22Rv1 (cell line): ENCODE results near the gene VTI1A.

Experiments used
- H3K27ac ChIP-seq: fragments of 450-650 bp; 2 replicates; pipeline ENCODE4 v1.5.1; 2017
- ZFX ChIP-seq: fragments of 450-650 bp; IDR thresholded peaks from 2 replicates; pipeline ENCODE4 v1.6.1; 2017; ENCODE audit warnings: antibody characterized with exemption, borderline replicate concordance
- TF ChIP-seq, protein P1 (sequence below): fragments of 450-650 bp; IDR thresholded peaks from 2 replicates; pipeline ENCODE4 v1.5.1; 2017; ENCODE audit warnings: mild to moderate bottlenecking

Gene VTI1A

DNA sequence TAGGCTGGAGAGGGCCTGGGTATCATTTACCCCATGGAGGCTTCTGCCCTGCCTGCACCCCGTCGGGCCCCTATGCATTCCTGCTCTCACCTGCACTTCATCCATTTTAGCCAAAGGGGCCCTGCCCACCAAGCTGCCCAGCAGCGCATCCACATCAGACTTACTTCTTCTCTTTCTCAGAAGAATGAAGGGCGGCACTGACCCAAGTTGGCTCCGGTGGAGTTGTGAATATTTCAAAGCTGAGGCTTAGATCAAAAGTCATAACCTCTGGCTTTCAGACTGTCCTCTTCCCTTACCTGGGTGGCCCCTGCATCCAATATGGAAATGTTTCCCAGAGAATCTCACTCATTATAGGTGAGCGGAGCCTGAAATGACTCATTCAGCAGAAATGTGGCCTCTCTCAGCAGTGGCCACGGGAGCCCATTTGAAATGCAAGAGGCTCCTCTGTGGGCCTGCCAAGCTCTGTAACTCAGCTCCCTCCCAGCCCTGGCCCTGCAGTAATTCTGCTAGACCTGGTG is 385.4 kb downstream of the VTI1A start:
- TF ChIP-seq, protein P1, sequence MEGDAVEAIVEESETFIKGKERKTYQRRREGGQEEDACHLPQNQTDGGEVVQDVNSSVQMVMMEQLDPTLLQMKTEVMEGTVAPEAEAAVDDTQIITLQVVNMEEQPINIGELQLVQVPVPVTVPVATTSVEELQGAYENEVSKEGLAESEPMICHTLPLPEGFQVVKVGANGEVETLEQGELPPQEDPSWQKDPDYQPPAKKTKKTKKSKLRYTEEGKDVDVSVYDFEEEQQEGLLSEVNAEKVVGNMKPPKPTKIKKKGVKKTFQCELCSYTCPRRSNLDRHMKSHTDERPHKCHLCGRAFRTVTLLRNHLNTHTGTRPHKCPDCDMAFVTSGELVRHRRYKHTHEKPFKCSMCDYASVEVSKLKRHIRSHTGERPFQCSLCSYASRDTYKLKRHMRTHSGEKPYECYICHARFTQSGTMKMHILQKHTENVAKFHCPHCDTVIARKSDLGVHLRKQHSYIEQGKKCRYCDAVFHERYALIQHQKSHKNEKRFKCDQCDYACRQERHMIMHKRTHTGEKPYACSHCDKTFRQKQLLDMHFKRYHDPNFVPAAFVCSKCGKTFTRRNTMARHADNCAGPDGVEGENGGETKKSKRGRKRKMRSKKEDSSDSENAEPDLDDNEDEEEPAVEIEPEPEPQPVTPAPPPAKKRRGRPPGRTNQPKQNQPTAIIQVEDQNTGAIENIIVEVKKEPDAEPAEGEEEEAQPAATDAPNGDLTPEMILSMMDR = no peak
- no peak for TF ChIP-seq ZFX
- no peak overlapping the region for H3K27ac ChIP-seq

DNA sequence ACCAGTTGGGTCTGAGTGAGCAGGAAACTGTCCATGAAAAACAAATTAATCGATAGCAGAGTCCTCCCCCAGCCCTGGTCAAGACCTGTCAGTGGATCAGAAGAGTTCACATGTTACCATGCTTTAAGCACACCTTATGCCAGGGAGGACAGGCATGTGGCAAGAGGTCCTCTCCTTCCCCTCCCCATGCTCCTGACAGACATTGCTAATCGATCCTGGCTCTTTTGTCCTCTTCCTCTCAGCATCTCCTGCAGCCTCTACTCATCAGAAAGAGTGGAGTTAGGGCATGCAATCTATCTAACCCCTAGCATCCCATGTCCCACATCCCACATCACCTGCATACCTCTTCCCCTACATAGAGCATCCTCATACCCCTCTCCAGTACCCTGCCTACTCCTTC is 385.9 kb downstream of the VTI1A start:
- no peak overlapping the region for H3K27ac ChIP-seq
- TF ChIP-seq, protein P1 = no peak
- no peak for TF ChIP-seq ZFX

DNA sequence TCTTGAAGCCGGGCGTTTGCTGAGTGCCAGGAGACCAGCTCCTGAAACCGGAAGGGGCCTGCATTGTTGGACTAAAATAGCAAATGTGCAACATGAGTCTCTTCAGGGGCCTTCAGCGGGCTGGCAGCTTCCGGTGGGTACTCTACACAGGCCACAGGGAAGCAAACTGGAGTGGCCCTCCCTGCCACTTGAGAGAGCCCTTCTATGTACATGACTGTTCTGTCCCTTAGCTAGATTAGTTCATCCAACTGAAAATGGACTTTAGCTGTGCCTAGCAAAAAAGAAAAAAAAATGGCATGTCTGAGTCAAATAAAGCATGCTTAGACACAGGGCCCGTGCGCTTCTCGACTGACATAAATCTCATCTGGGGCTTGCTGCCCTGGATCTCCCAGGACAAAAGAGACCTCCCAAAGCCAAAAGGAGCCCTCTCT is 387.8 kb downstream of the VTI1A start:
- TF ChIP-seq ZFX = no peak
- TF ChIP-seq, protein P1 = no peak
- H3K27ac ChIP-seq = no peak overlapping the region

DNA sequence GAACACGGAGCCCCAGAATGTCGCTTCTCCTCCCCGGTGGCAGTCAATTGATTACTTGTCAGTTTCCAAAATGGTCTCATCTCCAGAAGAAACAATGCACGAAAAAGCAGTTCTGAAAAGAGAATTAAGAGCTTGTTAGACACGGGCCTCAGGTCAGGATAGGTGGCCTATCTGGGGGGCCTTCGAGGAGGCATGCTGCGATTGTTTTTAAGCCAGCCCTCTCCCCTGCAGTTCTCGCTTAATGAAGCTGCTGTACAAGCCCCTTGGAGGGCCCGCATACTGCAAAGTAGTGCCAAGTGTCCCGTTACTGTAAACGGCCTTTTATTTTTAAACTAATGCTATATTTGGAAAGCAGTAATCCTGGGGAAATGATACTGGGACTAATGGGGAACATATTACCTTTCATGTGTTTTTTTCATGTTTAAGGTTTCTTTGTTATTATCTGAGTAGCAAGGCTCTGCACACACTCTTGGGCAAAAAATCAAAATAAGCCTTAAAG is 388.3 kb downstream of the VTI1A start:
- H3K27ac ChIP-seq = no peak overlapping the region
- TF ChIP-seq ZFX = no peak
- TF ChIP-seq, protein P1 = no peak

DNA sequence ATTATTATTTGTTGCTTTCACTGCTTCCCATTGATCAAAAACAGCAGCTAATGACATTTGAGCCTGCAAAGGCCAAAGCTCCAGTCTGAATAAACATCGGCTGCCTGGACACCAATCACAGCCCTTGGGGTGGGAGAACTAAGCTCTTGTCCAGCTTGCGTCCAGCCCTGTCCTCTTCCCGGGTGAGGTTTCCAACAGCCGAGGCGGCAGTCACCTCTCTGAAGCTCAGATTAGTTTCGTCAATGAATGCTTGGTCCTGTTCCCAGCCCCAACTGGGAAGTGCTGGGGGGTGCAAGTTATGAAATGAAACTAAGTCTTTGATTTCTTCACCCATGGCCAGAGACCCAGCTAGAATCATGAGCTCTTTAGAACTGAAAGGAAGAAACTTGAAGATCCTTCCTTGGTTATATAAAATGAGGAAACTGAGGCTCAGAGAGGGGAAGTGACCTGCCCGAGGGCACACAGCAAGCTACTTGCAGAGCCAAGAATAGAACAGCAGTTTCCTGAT is 389.0 kb downstream of the VTI1A start:
- TF ChIP-seq ZFX = no peak
- TF ChIP-seq, protein P1 = no peak
- H3K27ac ChIP-seq = no peak overlapping the region

DNA sequence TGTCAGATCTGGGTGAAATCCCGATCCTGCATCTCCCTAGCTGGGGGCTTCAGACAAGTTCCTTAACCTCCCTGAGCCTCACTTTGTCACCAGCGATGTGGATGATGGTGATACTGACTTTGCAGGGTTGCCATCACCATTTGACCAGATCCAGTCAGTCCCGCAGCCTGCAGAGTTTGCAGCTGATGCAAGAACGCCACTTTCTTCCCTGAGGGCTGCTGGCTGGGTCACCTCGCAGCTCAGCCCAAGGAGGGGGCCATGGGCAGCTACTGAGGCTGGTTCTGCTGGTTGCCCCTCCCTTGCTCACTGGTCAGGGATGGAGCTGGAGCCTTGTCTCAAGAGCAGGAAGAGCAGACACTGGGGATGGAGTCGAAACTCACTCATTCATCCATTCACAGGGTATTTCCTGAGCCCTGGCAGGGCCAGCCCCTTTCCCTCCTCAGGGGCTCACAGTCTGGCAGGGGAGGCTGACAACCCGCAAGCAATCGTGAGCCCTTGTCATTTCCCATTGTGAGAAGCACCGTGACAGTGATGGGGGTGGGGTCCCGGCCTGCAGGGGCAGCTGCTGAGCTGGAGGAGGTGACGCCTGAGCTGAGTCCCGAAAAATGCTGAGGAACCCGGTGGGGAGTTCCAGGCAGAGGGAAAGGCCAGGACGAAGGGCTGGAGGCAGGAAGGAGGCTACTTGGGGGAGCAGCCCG is 391.9 kb downstream of the VTI1A start:
- TF ChIP-seq, protein P1 = no peak
- no peak for TF ChIP-seq ZFX
- no peak overlapping the region for H3K27ac ChIP-seq
